Left lung (tissue), 10 donors: ENCODE data around the gene WHRN. TPM values are rescaled to one million over a fixed set of nuclear protein-coding genes. Genes with fewer than 3 reads are reported as not detected.

Source experiments
- ATAC-seq: fragments of 200-7000 bp; cut with Tn5 transposase; one replicate; pipeline ENCODE4 v1.9.1; 2020; ENCODE audit warnings: moderate library complexity
- DNase-seq, 4 donors: peaks; one replicate each; pipeline ENCODE4 v3.0.0-alpha.2; 2013 to 2020
- H3K27ac ChIP-seq, 2 donors: fragments of 200-600 bp; sonication (generic) in 1 of 2; one replicate each; pipeline versions ENCODE4 v1.5.0 to v1.8.0; 2020 to 2021
- H3K27me3 ChIP-seq, 2 donors: fragments of 200-600 bp; sonication (generic) in 1 of 2; one replicate each; pipeline versions ENCODE4 v1.5.0 to v1.8.0; 2020 to 2021
- H3K36me3 ChIP-seq, 2 donors: fragments of 200-600 bp; sonication (generic) in 1 of 2; one replicate each; pipeline versions ENCODE4 v1.5.0 to v1.8.0; 2020 to 2021
- H3K4me1 ChIP-seq, 2 donors: fragments of 200-600 bp; one replicate each; pipeline ENCODE4 v1.8.0; 2021
- H3K4me3 ChIP-seq, 2 donors: fragments of 200-600 bp; sonication (generic) in 1 of 2; one replicate each; pipeline versions ENCODE4 v1.5.0 to v1.8.0; 2020 to 2021; ENCODE audit warnings: mild to moderate bottlenecking in 1 of 2
- H3K9me3 ChIP-seq, 2 donors: fragments of 200-600 bp; sonication (generic) in 1 of 2; one replicate each; pipeline versions ENCODE4 v1.5.0 to v1.8.0; 2020 to 2021
- intact Hi-C, 2 donors: fragments of 100-400 bp; cut with DNase I; formaldehyde crosslinking; loops; one replicate each; pipeline versions ENCODE4 v1.11.2 to v1.14.2; 2022
- polyA plus RNA-seq, 6 donors: library from polyadenylated mRNA; unstranded; fragments of 120-200 nt; gene quantifications; one replicate each; pipeline ENCODE4 v1.2.1, GENCODE V29; 2013; ENCODE audit not compliant: insufficient read length in 6 of 6
- total RNA-seq, 2 donors: library from RNA; stranded (reverse); fragmentation: NEBNext Ultra II Directional; extraction: Animal tissue kit (Norgen Biotek cat#: 25700); gene quantifications; one replicate each; pipeline ENCODE4 v1.2.1, GENCODE V29; 2021
- TF ChIP-seq, protein P1 (sequence below), 2 donors: fragments of 200-600 bp; sonication (generic) in 1 of 2; IDR thresholded peaks; one replicate each; pipeline versions ENCODE4 v1.5.0 to v1.8.0; 2021; ENCODE audit warnings: antibody characterized with exemption in 2 of 2
- donor health status: DM: no; HTN: yes; CAD: no.
- donor health status: DM: no; HTN: no; CAD: no.

The WHRN gene
- total and polyA plus RNA-seq, 8 donors: 5.1 to 17.3 (median 10.7) TPM

DNA sequence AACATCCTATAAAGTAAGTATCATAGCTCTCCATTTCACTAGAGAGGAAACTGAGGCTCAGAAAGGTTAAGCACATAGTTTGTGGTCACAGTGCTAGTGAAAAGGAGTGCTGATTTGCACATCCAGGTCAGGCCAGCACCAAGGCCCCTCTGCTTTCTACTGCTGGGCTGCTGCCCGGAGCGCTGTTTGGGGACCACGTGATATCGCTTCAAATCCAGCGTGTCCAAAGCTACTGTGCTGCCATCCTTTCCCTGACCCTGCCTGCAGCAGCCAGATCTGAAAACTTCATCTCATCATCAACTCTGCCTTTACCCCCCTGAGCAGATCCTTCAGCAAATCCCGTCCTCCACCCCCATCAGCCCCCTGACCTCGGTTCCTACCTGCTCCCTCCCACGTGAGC lies 76.8 kb downstream of the WHRN start:
- no peak for ATAC-seq
- TF ChIP-seq, protein P1, sequence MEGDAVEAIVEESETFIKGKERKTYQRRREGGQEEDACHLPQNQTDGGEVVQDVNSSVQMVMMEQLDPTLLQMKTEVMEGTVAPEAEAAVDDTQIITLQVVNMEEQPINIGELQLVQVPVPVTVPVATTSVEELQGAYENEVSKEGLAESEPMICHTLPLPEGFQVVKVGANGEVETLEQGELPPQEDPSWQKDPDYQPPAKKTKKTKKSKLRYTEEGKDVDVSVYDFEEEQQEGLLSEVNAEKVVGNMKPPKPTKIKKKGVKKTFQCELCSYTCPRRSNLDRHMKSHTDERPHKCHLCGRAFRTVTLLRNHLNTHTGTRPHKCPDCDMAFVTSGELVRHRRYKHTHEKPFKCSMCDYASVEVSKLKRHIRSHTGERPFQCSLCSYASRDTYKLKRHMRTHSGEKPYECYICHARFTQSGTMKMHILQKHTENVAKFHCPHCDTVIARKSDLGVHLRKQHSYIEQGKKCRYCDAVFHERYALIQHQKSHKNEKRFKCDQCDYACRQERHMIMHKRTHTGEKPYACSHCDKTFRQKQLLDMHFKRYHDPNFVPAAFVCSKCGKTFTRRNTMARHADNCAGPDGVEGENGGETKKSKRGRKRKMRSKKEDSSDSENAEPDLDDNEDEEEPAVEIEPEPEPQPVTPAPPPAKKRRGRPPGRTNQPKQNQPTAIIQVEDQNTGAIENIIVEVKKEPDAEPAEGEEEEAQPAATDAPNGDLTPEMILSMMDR (IDR thresholded peaks at IDR 0.05): no peak
- DNase-seq: no peak
- H3K36me3 ChIP-seq: no peaks in the 10 kb centered on the region
- no peak overlapping the region for H3K4me3 ChIP-seq
- H3K27me3 ChIP-seq: no peaks in the 10 kb centered on the region
- H3K4me1 ChIP-seq: no peaks in the 10 kb centered on the region
- H3K9me3 ChIP-seq: no peaks in the 10 kb centered on the region
- intact Hi-C loops: no loop called here
- H3K27ac ChIP-seq: no peak overlapping the region

GRCh38 chr9:114427644-114428043 lies 77.6 kb downstream of the WHRN start:
- H3K9me3 ChIP-seq: no peaks in the 10 kb centered on the region
- no peak overlapping the region for H3K4me3 ChIP-seq
- H3K4me1 ChIP-seq: no peaks in the 10 kb centered on the region
- intact Hi-C loops: no loop called here
- no peak overlapping the region for H3K27ac ChIP-seq
- ATAC-seq (no peak), DNase-seq (no peak)
- H3K36me3 ChIP-seq: no peaks in the 10 kb centered on the region
- TF ChIP-seq, protein P1 (IDR thresholded peaks at IDR 0.05): no peak
- no peaks in the 10 kb centered on the region for H3K27me3 ChIP-seq

DNA sequence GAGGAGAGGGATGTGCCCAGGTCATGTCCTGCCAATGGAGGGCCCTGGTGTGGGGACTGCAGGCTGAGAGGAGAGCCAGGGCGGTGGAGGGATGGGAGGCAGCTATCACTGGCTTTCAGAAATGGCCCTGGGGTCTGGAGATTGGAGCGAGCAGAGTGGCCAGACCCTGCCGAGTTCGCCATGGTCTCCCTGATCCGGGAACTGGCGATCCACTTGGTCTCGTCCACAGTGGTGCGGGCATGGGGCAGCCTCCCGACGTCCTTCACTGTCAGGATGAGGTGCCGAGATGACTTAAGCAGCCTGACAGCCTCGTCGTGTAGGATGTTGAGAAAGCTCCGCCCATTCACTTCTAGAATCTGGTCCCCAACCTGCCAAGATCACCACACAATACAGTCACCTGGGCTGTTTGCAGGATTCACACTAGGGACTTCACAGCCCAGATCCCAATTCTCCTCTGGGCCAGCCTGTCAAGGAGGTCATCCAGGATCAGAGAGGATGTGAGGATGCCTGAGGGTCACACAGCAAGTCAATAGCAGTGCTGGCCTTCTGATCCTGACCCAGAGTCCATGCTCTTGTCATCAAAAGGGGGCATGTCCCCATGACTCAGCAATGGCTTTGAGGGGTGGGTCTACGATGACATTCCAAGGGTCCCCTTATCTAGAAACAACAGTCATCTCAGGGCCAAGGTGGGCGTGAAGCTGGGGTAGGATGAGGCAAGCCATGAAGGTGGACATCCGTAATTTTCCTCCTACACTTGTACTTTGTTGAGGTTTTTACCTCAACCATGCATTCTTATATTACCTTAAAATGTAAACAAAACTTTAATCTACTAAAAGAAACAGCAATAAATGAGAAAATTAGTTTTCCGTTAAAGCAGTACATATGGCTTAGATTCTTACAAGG lies 79.0 kb downstream of the WHRN start:
- no peaks in the 10 kb centered on the region for H3K36me3 ChIP-seq
- H3K27me3 ChIP-seq: no peaks in the 10 kb centered on the region
- no peaks in the 10 kb centered on the region for H3K4me1 ChIP-seq
- H3K9me3 ChIP-seq: no peaks in the 10 kb centered on the region
- ATAC-seq: no peak
- H3K27ac ChIP-seq: no peak overlapping the region
- TF ChIP-seq, protein P1 (IDR thresholded peaks at IDR 0.05): no peak
- intact Hi-C loops: no loop called here
- H3K4me3 ChIP-seq: no peak overlapping the region
- DNase-seq: no peak

- H3K27ac ChIP-seq: no peak overlapping the region
- no peaks in the 10 kb centered on the region for H3K27me3 ChIP-seq
- H3K9me3 ChIP-seq: no peaks in the 10 kb centered on the region
- intact Hi-C loops: no loop called here
- H3K36me3 ChIP-seq: no peaks in the 10 kb centered on the region
- no peaks in the 10 kb centered on the region for H3K4me1 ChIP-seq
- ATAC-seq (no peak), DNase-seq (no peak)
- TF ChIP-seq, protein P1 (IDR thresholded peaks at IDR 0.05): no peak
- no peak overlapping the region for H3K4me3 ChIP-seq
These were observed 80.1 kb downstream of the WHRN start for GRCh38 chr9:114425126-114425525.

GRCh38 chr9:114424126-114424525 lies 81.1 kb downstream of the WHRN start:
- TF ChIP-seq, protein P1 (IDR thresholded peaks at IDR 0.05): no peak
- no peak for ATAC-seq
- Histone ChIP-seq H3K4me3 (no peak overlapping the region), H3K36me3 (no peaks in the 10 kb centered on the region), H3K9me3 (no peaks in the 10 kb centered on the region), H3K27me3 (no peaks in the 10 kb centered on the region), H3K27ac (no peak overlapping the region), H3K4me1 (no peaks in the 10 kb centered on the region)
- intact Hi-C loops: no loop called here
- DNase-seq: no peak
